GM18907 (cell line): ENCODE data around the gene FEZ2.

Experiments
- ATAC-seq: cut with Tn5 transposase; IDR thresholded peaks from one replicate; pipeline ENCODE4 v1.9.1; 2021; ENCODE audit warnings: mild to moderate bottlenecking, moderate library complexity; ENCODE audit not compliant: unreplicated experiment

FEZ2 gene

GRCh38 chr2:36562973-36563532 is 34.9 kb downstream of the FEZ2 start:
- no peak for ATAC-seq

DNA sequence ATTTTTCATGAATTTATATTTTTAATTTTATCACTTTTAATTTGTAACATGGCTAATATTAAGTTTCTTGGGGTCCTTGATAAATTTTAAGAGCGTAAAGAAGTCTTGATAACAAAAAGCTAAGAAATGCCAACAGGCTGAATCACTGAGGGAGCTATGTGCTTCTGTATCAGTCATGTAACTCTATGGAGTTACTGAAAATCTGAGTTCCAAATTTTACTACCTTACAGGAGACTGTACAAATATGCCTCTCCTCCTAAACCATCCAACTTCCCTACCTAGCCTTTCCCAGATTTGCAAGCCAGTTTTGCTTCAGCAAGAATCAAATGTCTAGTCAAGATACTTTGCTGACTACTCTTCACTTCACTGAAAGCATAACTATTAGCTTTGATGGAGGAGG is 35.7 kb downstream of the FEZ2 start:
- ATAC-seq: no peak

DNA sequence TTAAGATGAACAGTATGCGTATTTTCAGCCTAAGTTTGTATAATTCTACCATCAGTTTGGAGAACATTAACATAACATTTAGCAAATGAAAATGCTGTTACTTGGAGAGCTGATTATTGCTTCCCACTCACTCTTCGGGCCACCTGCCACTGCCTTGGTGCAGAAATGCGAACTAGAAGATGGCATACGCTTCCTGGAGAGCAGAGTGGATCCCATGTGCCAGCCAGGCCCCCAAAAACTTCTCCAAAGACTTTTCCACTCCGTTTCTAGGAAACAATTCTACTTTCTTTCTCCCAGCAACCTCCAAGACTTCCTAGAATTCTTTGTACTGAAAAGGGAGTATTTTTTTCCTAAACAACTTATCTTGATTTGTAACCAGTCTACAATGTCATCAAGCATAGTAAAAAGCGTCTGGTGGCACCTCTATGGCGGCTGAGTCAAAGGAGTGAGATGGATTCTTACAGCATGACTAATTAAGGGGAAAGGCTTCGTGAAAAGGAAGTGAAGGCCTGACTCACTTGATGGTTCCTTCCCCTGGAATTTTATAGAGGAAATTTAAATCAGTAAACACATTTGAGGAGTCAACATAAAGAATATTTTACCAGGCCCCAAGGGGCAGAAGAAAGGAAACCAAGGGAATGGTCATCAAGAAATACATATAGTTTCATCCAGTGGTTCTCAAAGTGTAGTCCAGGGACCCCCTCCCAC is 36.6 kb downstream of the FEZ2 start:
- ATAC-seq: no peak

GRCh38 chr2:36560726-36561125 is 37.2 kb downstream of the FEZ2 start:
- no peak for ATAC-seq

DNA sequence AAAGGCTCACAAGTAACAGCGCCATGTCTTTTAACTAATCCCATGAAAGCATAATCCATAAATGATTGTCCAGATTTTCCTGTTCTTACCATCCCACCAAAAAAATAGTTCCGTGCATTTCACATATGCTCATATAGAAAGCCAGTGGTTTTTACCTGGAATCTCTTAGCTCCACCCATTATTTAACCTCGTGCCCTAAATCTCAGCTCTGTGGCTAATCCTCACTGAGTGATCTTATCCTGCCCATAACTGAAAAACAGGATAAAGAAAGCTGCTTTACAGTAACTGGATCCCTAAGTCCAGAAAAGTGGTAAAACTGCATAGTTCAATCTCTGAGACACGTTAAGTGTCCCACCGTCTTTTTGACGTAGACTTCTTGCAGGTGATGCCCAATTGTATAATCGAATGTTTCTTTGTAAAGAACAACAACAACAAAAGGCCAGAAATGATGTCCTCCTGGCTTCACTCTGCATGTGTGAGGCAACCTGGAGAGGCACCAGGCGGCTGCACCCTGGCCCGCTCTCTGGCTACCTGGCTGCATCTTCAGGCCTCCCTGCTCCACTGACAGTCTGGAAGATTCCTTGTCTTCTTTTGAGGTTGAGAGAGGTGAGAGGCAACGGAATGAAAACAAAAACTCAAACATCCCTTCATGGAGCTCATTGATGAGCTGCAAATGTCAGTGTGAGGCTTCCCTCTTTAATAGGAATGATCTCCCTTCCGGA is 38.6 kb downstream of the FEZ2 start:
- ATAC-seq: no peak

DNA sequence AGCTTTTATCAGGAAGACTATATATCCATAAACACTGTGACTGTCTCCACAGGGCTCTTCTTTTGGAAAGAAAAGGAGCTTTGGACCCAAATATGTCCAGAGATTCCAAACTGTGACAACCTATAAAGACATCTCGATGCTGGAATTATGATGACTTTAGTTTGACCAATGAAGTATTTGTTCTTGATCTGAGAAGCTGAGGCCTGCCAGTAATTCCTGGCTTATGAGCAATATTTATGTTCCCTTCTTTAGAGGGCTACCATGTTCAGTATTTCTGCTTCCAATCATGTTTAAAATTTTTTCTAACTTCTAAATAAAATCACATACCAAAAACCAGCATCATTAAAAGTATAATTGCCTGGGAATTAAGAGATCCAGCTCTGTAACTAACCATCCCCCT is 41.1 kb downstream of the FEZ2 start:
- ATAC-seq: no peak

DNA sequence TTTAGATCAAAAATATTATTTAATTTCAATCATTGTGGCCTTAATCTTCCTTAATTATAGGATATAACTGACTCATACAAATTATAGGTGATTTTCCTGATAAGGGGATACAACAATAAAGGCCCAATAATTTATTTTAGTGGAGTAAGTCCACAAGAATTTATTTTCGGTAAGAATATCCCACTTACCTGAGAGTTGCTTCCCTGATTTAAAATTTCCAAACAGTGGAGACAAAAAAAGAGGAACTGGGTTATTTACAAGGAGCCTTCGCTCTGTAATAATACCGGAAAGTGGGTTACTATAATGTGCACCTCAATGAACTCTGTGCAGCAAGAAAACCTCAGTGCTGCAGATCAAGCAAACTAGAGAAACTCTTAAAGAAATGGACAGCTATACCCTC is 42.2 kb downstream of the FEZ2 start:
- ATAC-seq: no peak

DNA sequence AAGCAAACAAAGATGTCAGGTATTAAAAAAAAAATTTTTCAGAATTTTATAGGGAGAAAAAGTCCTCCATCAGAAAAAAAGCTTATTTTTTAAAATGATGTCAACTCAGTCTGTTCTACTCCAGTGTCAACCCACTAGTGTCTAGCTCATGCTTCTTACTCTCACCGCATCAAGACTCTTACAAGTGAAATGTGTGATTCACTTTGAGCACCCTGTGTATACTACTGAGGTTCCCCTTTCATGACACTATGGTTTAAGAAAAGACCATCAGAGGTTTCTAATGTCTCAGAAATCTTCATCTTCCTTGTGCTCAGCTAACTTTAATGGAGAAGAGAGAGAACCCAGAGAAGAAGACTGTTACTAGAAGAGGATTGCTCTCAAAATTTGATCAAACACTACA is 43.4 kb downstream of the FEZ2 start:
- no peak for ATAC-seq

- ATAC-seq: no peak
These were observed 44.3 kb downstream of the FEZ2 start for GRCh38 chr2:36553683-36554082.

DNA sequence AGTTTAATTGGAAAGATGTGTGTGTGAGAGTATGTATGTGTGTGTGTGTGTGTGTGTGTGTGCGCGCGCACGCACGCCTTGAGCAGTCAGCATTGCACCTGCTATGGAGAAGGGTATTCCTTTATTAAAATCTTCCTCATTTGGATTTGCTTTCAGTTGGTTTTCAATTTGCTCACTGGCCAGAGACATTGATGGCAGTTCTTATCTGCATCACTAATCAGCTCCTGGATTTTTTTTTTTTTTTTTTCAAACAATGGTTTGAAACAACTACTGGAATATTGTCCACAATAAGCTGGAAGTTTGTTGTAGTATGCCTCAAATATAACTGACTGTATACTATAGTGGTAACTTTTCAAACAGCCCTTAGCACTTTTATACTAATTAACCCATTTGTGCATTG is 48.0 kb downstream of the FEZ2 start:
- no peak for ATAC-seq

DNA sequence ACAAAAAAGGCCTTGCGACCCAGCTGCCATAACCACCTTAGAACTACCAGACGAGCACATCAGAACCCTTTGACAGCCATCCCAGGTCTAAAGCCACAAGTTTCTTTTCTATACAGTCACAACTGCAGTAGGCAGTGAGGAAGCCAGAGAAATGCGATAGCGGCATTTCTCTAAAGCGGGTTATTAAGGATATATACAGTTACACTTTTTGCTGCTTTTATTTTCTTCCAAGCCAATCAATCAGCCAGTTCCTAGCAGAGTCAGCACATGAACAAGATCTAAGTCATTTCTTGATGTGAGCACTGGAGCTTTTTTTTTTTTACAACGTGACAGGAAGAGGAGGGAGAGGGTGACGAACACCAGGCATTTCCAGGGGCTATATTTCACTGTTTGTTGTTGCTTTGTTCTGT is 48.8 kb downstream of the FEZ2 start:
- ATAC-seq: no peak

GRCh38 chr2:36547906-36548305 is 50.1 kb downstream of the FEZ2 start:
- no peak for ATAC-seq

DNA sequence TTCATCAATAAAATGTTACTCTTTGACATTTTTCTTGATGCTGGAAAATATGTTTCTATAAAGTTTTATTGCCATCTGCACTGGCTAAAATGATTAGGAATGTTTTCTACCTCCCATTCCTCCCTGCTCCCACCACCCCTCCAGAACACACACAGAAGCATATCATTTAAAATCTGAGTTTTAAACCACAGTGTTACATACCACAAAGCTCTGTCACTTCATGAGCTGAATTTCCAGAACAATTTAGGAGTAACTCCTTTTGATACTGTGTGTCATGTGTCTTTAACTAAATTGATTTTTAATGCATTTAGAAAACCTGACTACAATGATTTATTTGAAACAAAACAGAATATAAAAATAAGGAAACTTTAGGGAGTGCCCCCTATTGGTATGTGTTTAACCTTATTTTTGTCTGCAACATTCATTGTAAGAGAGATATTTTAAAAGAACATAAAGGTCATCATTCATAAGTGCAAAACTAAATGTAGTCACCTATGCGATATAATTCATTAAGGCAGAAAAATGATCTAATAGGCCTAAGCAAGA is 52.0 kb downstream of the FEZ2 start:
- ATAC-seq: no peak

DNA sequence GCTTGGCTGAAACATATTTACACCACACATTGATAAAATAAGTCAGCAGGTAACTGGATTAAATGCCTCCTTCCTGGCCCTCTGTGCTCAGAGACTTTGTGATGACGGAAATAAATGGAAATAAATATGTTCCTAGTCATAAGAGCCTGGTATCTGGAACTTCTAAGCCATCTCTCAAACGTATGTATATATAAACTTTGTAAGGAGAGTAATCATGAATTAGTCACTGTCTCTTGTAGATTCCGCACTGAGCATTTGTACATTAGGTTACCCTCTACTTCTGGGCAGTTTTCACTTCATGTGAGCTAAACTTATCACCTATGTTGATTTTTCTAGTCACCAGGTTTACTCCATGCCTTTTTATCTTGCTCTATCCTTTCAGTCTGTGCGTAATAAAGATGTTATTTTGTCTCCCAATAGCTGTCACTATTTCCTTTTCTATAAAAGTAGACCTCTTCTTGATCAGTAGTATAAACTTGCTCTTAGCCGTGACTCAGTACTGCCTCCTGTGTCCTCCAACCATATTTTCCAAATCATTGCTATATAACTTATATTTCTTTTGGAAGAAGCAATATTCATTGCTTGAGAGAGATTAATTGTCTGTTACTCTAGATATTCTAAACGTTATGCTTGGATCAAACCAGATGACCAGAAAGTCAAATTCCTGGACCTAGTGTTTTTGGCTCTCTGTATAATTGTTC is 53.2 kb downstream of the FEZ2 start:
- ATAC-seq: no peak

DNA sequence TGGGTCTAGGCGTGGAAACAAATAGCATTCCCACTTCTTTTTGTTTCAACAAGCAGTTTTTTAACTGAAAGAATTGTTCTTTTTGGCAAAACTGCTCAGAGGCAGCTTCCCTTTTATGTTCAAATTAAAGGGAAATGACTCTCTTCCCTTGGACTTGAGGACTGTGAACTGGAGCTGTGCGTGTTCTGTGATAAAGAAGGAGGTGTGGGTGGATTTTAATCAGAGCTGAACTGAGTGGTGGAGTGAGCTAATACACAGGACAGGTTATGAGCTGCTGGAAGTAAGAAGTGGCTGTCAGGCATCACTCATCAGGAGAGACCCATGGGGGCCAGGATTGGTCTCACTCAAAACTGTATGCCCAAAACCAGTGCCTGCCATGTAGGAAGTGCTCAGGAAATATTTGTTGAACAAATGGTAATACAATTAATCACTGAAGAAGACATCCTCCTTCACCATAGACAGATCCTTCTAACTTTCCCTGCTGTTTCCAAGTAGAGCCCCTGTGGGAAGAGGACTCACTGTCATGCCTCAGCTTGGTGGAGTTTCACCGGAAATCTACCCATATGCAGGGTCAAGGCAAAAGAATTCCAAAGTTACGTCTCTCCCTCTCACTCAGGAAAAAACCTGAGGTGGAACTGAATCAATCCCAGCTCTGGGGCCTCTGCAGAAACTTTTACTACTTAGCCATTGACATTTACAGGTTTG is 55.9 kb downstream of the FEZ2 start:
- no peak for ATAC-seq

DNA sequence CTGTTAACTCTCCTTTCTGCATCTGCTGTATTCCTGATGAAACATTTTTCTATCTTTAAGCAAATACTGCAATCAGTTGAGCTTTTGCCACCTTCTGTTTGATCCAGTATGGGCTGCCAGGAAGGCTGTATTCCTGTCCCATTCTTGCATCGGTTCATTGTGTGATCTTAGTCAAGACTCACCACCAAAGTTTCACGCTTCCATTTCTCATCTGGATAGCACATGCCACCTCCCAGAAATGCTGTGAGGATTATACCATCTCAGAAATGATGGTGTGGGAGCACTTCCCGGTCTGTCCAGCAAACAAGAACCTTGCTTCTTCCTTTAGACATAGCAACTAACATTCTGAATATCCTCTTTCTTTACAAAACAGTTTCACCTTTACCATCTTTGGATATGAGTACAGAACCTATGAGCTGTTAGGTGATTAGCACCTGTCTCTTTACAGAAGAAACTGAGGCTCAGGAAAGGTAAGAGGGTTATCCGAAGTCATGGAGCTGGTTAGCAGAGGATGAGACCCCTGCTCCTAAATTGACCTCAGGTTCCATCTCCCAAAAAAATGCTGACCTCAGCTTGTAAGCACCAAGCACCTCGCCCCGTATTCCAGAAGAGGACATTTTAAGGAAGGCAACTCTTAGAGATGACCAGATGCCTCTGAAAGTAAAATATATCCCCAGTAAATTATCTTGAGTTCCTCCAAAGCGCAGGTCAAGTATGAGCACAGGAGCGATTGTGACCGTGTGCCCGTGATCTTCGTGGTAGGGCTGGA is 56.8 kb downstream of the FEZ2 start:
- no peak for ATAC-seq

DNA sequence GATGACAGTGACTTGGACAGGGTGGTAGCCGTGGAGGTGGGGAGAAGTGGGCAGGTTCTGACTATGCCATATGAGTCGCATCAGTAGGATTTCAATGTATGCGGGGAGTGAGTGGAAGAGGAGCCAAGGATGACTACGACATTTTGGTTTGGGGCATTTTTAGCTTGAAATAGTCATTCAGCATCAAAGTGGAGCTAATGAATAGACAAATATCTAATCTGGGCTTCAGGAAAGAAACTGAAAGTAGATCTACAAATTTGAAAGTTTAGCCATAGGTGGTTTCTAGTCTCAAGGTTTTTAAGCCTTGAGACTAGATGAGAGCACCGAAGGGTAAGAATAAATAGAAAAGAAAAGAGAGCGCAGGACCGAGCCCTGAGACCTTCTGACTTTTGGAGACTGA is 58.3 kb downstream of the FEZ2 start:
- ATAC-seq: peak; percentile 83

DNA sequence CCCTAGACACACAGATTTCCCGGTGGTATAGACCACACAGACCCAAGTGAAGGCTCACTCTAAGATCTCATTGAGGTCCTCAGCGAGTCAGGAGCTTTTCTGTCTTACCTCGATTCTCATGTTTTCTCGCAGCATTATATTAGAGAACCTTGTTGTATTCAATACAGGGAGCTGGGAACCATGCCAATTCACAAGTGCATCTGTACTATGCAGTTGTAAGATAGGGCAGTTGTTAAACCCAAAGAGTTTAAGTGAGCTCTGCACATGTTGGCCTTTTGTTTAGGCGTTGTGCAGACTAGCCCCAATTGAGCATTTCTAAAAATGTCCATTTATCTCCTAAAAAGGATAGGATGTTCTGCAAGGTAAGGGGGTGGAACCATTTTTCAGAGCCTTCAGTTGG is 59.6 kb downstream of the FEZ2 start:
- ATAC-seq: no peak

- no peak for ATAC-seq
These were observed 61.2 kb downstream of the FEZ2 start for GRCh38 chr2:36536776-36537175.

- no peak for ATAC-seq
These were observed 62.9 kb downstream of the FEZ2 start for GRCh38 chr2:36535099-36535498.
